B cell (primary cell): ENCODE results near the gene SLC39A12. TPM values are rescaled to one million over a fixed set of nuclear protein-coding genes. Genes with fewer than 3 reads are reported as not detected.

Experiments
- ATAC-seq: fragments of 200-7000 bp; cut with Tn5 transposase; one replicate; pipeline ENCODE4 v1.10.0; 2021; ENCODE audit warnings: low read depth, mild to moderate bottlenecking, moderate number of reproducible peaks, moderate library complexity
- CTCF ChIA-PET: fragments of 350-600 bp; sonication (Branson Sonifier 250); formaldehyde crosslinking; loops from one replicate; lab custom pipeline; 2021; ENCODE audit warnings: antibody characterized with exemption, inconsistent platforms; lab: Charles Lee
- POLR2A ChIA-PET: fragments of 350-600 bp; sonication (Branson Sonifier 250); formaldehyde crosslinking; loops from one replicate; lab custom pipeline; 2021; ENCODE audit warnings: antibody characterized with exemption; lab: Charles Lee
- DNase-seq: peaks from one replicate; pipeline ENCODE4 v3.0.0; 2013
- H2AFZ ChIP-seq: 2 replicates; pipeline ENCODE4 v1.6.1; 2012; ENCODE audit warnings: mild to moderate bottlenecking, low read depth, low read length; ENCODE audit not compliant: insufficient read depth, poor library complexity, severe bottlenecking
- H3K27ac ChIP-seq, 2 donors: 1 replicate in 1 of 2; 2 replicates in 1 of 2; pipeline ENCODE4 v1.5.1; 2012 to 2013; ENCODE audit warnings: low read length in 2 of 2, mild to moderate bottlenecking in 2 of 2, moderate library complexity in 1 of 2
- H3K27me3 ChIP-seq, 4 experiments: fragments of 200-600 bp in 1 of 4; sonication (generic) in 1 of 4; replicated peaks in 1 of 4; 1 replicate in 2 of 4; 2 replicates in 2 of 4; pipeline versions ENCODE4 v1.6.1 to v1.7.0; 2013 to 2016; ENCODE audit warnings: low read length in 3 of 4, mild to moderate bottlenecking in 2 of 4, mixed read lengths in 1 of 4, moderate library complexity in 1 of 4; ENCODE audit not compliant: insufficient read depth in 4 of 4, control insufficient read depth in 3 of 4; ENCODE audit errors: control extremely low read depth in 1 of 4
- H3K36me3 ChIP-seq, 2 experiments: replicated peaks in 1 of 2; 1 replicate in 1 of 2; 2 replicates in 1 of 2; pipeline versions ENCODE4 v1.6.1 to v1.7.1; 2013; ENCODE audit warnings: low read length in 1 of 2; ENCODE audit not compliant: insufficient read depth in 2 of 2, control insufficient read depth in 1 of 2; ENCODE audit errors: control extremely low read depth in 1 of 2, extremely low read depth in 1 of 2
- H3K4me1 ChIP-seq, 2 donors: fragments of 200-600 bp in 1 of 2; sonication (generic) in 1 of 2; 1 replicate in 1 of 2; 2 replicates in 1 of 2; pipeline versions ENCODE4 v1.5.1 to v1.6.1; 2013 to 2017; ENCODE audit warnings: low read length in 2 of 2; ENCODE audit not compliant: control insufficient read depth in 2 of 2, insufficient read depth in 2 of 2
- H3K4me2 ChIP-seq: replicated peaks from 2 replicates; pipeline ENCODE3; 2012; ENCODE audit warnings: mild to moderate bottlenecking, low read depth, low read length; ENCODE audit not compliant: poor library complexity, severe bottlenecking
- H3K4me3 ChIP-seq, 5 experiments: fragments of 200-600 bp in 1 of 5; sonication (generic) in 1 of 5; 1 replicate in 3 of 5; 2 replicates in 2 of 5; pipeline versions ENCODE4 v1.5.1 to v1.7.0; 2011 to 2016; ENCODE audit warnings: low read length in 4 of 5, mild to moderate bottlenecking in 4 of 5, low read depth in 2 of 5, control low read depth in 1 of 5, moderate library complexity in 1 of 5; ENCODE audit not compliant: insufficient read depth in 1 of 5; ENCODE audit errors: control extremely low read depth in 1 of 5, extremely low read depth in 1 of 5
- H3K79me2 ChIP-seq: fragments of 200-600 bp; sonication (generic); one replicate; pipeline ENCODE4 v1.6.0; 2016; ENCODE audit warnings: low read length; ENCODE audit not compliant: control insufficient read depth, insufficient read depth
- H3K9ac ChIP-seq: fragments of 200-600 bp; sonication (generic); 2 replicates; pipeline ENCODE4 v1.6.1; 2017; ENCODE audit warnings: mild to moderate bottlenecking, low read length, moderate library complexity
- H3K9me3 ChIP-seq, 3 donors: one replicate each; pipeline versions ENCODE4 v1.6.1 to v1.7.1; 2013; ENCODE audit warnings: low read length in 2 of 3; ENCODE audit not compliant: control insufficient read depth in 2 of 3, insufficient read depth in 1 of 3; ENCODE audit errors: control extremely low read depth in 1 of 3
- H4K20me1 ChIP-seq: 2 replicates; pipeline ENCODE4 v1.6.0; 2012; ENCODE audit warnings: mild to moderate bottlenecking, low read length; ENCODE audit not compliant: insufficient read depth, control insufficient read depth, poor library complexity, severe bottlenecking
- H3K27ac Mint-ChIP-seq: one replicate; pipeline ENCODE4 v1.8.0; 2021; ENCODE audit warnings: mixed read lengths
- H3K27me3 Mint-ChIP-seq: one replicate; pipeline ENCODE4 v1.8.0; 2021; ENCODE audit warnings: mixed read lengths
- H3K4me1 Mint-ChIP-seq: one replicate; pipeline ENCODE4 v1.8.0; 2021; ENCODE audit warnings: mixed read lengths
- H3K4me3 Mint-ChIP-seq: one replicate; pipeline ENCODE4 v1.8.0; 2021; ENCODE audit warnings: mixed read lengths
- H3K9me3 Mint-ChIP-seq: one replicate; pipeline ENCODE4 v1.8.0; 2022; ENCODE audit warnings: mixed read lengths; ENCODE audit not compliant: insufficient read depth
- EZH2 ChIP-seq: IDR thresholded peaks from 2 replicates; pipeline ENCODE4 v1.6.1; 2012; ENCODE audit warnings: borderline replicate concordance, low read depth, mild to moderate bottlenecking, moderate library complexity, low read length; ENCODE audit not compliant: insufficient read depth, poor library complexity, severe bottlenecking
- WGBS: methylation state at CpG from one replicate; pipeline ENCODE4 v1.1.5; 2013; ENCODE audit warnings: missing lambda C conversion rate; ENCODE audit not compliant: insufficient coverage; 5-methylcytosine and 5-hydroxymethylcytosine counted together
- intact Hi-C: fragments of 100-400 bp; cut with micrococcal nuclease; formaldehyde crosslinking; loops from one replicate; pipeline ENCODE4 v1.10.0; 2022
- polyA plus RNA-seq: library from polyadenylated mRNA; depleted of rRNA; stranded (reverse); fragments of >200 nt; gene quantifications from 2 replicates; pipeline ENCODE4 v1.2.3, GENCODE V29; 2012
- total RNA-seq, 2 donors: library from RNA; stranded (reverse); fragments of 120-200 nt in 1 of 2; gene quantifications; 1 replicate in 1 of 2; 2 replicates in 1 of 2; pipeline versions ENCODE4 v1.2.3 to v1.2.4, GENCODE V29; 2013 to 2022
- TF ChIP-seq, protein P1 (sequence below): fragments of 200-600 bp; IDR thresholded peaks from one replicate; pipeline ENCODE4 v1.8.0; 2022; ENCODE audit warnings: antibody characterized with exemption, mild to moderate bottlenecking

SLC39A12 gene
- total and polyA plus RNA-seq, 2 donors (not counting 1 experiment from before 2014, with no cell fraction given) = not detected

DNA sequence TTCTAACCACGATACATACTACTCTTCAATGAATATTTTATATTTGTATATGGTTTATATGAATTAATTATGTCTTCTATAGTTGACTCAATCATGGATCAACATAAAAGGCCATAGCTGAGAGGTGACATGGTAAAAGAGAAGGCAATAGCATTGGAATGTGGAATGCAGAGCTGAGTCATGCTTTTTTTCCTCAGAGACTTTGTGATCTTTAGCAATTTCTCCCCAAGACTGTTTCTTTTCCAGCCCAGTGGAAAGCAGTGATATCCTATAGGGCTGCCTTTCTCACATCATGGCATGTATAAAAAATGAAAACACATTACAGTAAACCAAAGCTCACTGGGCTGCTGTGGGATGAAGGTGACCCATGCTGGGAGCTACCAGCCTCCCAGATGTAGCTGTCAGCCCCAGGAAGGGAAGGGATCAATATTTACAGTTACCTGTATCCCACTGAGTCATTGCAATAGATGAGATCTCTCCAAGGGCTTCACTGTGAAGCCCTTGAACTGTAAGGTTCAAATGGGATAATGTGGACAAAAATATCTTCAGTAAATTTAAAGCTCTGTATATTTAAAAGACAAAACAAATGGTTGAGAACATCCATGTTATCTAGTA lies 30.2 kb downstream of the SLC39A12 start:
- DNase-seq = no peak
- no peaks in the 10 kb centered on the region for H3K4me1 Mint-ChIP-seq
- H3K4me3 ChIP-seq = no peak overlapping the region
- H2AFZ ChIP-seq = no peak overlapping the region
- WGBS = no CpG with 5 or more reads among the region's 1 CpG
- no peak overlapping the region for H3K27ac Mint-ChIP-seq
- no peak overlapping the region for H3K9ac ChIP-seq
- TF ChIP-seq, protein P1, sequence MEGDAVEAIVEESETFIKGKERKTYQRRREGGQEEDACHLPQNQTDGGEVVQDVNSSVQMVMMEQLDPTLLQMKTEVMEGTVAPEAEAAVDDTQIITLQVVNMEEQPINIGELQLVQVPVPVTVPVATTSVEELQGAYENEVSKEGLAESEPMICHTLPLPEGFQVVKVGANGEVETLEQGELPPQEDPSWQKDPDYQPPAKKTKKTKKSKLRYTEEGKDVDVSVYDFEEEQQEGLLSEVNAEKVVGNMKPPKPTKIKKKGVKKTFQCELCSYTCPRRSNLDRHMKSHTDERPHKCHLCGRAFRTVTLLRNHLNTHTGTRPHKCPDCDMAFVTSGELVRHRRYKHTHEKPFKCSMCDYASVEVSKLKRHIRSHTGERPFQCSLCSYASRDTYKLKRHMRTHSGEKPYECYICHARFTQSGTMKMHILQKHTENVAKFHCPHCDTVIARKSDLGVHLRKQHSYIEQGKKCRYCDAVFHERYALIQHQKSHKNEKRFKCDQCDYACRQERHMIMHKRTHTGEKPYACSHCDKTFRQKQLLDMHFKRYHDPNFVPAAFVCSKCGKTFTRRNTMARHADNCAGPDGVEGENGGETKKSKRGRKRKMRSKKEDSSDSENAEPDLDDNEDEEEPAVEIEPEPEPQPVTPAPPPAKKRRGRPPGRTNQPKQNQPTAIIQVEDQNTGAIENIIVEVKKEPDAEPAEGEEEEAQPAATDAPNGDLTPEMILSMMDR = no peak
- no peak for TF ChIP-seq EZH2
- intact Hi-C loops = no loop called here
- no peaks in the 10 kb centered on the region for H3K36me3 ChIP-seq
- no peak overlapping the region for H3K4me3 Mint-ChIP-seq
- no peak overlapping the region for H3K4me2 ChIP-seq
- ATAC-seq = no peak
- CTCF ChIA-PET = no interaction called here
- H3K27me3 Mint-ChIP-seq = no peaks in the 10 kb centered on the region
- no peak overlapping the region for H3K27ac ChIP-seq
- no peaks in the 10 kb centered on the region for H4K20me1 ChIP-seq
- no peaks in the 10 kb centered on the region for H3K79me2 ChIP-seq
- H3K4me1 ChIP-seq = no peaks in the 10 kb centered on the region
- POLR2A ChIA-PET = no interaction called here
- no peaks in the 10 kb centered on the region for H3K27me3 ChIP-seq
- no peaks in the 10 kb centered on the region for H3K9me3 Mint-ChIP-seq
- no peaks in the 10 kb centered on the region for H3K9me3 ChIP-seq

DNA sequence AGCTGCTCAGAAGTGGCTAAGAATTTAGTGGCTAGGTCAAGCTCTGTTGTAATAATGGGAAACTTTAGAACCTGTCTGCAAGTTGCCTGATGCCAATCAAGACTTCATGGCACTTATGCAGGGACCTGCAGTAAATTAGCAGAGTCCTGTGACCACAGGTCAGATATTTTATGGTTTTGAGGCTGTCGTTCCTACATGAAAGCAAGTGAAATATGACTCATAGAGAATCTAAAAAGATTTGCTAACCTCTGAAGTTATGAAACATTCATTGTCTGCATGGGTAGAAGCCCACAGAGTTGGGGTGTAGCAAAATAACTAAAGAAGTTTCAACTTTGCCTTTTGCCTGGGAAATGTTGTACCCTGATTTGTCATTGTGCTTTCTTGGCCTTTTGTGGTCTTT lies 32.3 kb downstream of the SLC39A12 start:
- intact Hi-C loops = no loop called here
- Histone ChIP-seq H3K4me1 (peaks cover 3 to 6% of the 10 kb centered on the region in 2 donors), H3K4me2 (no peak overlapping the region), H3K36me3 (no peaks in the 10 kb centered on the region), H3K27me3 (no peaks in the 10 kb centered on the region), H3K79me2 (no peaks in the 10 kb centered on the region), H3K9ac (no peak overlapping the region), H3K27ac (no peak overlapping the region), H2AFZ (no peak overlapping the region), H4K20me1 (no peaks in the 10 kb centered on the region), H3K9me3 (peaks cover 0 to 7% (median 0%) of the 10 kb centered on the region in 3 donors), H3K4me3 (no peak overlapping the region)
- no peak for ATAC-seq
- no peak for DNase-seq
- whole genome bisulfite sequencing = 13% methylated on average over 1 of the region's 1 CpG
- TF ChIP-seq EZH2 = no peak
- TF ChIP-seq, protein P1 = no peak
- ChIA-PET CTCF (no interaction called here), POLR2A (no interaction called here)
- Mint-ChIP-seq H3K4me1 (peaks cover 3% of the 10 kb centered on the region), H3K27me3 (no peaks in the 10 kb centered on the region), H3K4me3 (no peak overlapping the region), H3K9me3 (no peaks in the 10 kb centered on the region), H3K27ac (no peak overlapping the region)
